Fibroblast of mammary gland (primary cell): Measurements from ENCODE around the gene ZNF280B.
A peak's percentile ranks its signal among the peaks of the same experiment; 100 is the strongest.
"Not testable (repeated sequence)": the region's sequence is repeated elsewhere in the genome, so short reads cannot be mapped to it uniquely, and the experiment has no call there.

Experiments used
- DNase-seq: peaks from one replicate; pipeline ENCODE4 v3.0.0-alpha.2; 2010; ENCODE audit warnings: low read depth
- H3K4me3 ChIP-seq: 2 replicates; pipeline ENCODE4 v1.5.1; 2011; ENCODE audit warnings: low read depth, mild to moderate bottlenecking, low read length, moderate library complexity; ENCODE audit not compliant: control insufficient read depth
- TF ChIP-seq, protein P1 (sequence below): conservative IDR thresholded peaks from 2 replicates; pipeline ENCODE4 v1.5.1; 2011; ENCODE audit warnings: low read depth, low read length, inconsistent platforms; ENCODE audit not compliant: control insufficient read depth, insufficient read depth

ZNF280B gene

GRCh38 chr22:22450343-22450839 lies 58.2 kb downstream of the ZNF280B start:
- no peak overlapping the region for H3K4me3 ChIP-seq
- peak; percentile 8 for DNase-seq
- TF ChIP-seq, protein P1, sequence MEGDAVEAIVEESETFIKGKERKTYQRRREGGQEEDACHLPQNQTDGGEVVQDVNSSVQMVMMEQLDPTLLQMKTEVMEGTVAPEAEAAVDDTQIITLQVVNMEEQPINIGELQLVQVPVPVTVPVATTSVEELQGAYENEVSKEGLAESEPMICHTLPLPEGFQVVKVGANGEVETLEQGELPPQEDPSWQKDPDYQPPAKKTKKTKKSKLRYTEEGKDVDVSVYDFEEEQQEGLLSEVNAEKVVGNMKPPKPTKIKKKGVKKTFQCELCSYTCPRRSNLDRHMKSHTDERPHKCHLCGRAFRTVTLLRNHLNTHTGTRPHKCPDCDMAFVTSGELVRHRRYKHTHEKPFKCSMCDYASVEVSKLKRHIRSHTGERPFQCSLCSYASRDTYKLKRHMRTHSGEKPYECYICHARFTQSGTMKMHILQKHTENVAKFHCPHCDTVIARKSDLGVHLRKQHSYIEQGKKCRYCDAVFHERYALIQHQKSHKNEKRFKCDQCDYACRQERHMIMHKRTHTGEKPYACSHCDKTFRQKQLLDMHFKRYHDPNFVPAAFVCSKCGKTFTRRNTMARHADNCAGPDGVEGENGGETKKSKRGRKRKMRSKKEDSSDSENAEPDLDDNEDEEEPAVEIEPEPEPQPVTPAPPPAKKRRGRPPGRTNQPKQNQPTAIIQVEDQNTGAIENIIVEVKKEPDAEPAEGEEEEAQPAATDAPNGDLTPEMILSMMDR: no peak

GRCh38 chr22:22449819-22450218 lies 58.7 kb downstream of the ZNF280B start:
- no peak for DNase-seq
- no peak overlapping the region for H3K4me3 ChIP-seq
- TF ChIP-seq, protein P1: no peak

DNA sequence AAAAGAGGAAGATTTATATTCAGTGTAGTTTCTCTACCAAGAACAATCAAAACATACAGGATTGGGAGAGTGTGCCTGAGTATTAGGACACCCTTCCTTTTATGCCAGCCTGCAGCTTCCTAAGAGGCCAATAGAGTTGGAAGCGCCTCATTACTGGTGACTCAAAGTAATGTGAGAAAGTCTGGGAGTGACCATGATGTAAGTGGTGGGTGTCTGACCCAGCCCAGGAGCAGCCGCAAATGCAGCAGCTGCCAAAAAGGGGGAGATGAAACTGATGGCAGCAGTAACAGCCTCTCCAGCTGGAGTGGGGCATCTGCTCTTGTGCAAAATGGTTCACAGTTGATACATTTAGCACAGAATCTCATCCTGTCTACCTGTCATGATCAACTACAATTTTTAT lies 62.0 kb downstream of the ZNF280B start:
- DNase-seq: peak; percentile 36
- H3K4me3 ChIP-seq: no peak overlapping the region
- TF ChIP-seq, protein P1: no peak

GRCh38 chr22:22444007-22444589 lies 64.4 kb downstream of the ZNF280B start:
- DNase-seq, H3K4me3 ChIP-seq: not testable (repeated sequence)

GRCh38 chr22:22442928-22443709 lies 65.4 kb downstream of the ZNF280B start:
- no peak for DNase-seq
- H3K4me3 ChIP-seq: no peak overlapping the region
- TF ChIP-seq, protein P1: no peak

DNA sequence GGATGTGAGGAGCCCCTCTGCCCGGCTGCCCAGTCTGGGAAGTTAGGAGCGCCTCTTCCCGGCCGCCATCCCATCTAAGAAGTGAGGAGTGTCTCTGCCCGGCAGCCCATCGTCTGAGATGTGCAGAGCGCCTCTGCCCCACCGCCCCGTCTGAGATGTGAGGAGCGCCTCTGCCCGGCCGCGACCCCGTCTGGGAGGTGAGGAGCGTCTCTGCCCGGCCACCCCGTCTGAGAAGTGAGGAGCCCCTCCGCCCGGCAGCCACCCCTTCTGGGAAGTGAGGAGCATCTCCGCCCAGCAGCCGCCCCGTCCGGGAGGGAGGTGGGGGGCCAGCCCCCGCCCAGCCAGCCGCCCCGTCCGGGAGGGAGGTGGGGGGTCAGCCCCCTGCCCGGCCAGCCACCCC lies 66.9 kb downstream of the ZNF280B start:
- H3K4me3 ChIP-seq, DNase-seq: not testable (repeated sequence)

GRCh38 chr22:22440188-22440587 lies 68.4 kb downstream of the ZNF280B start:
- H3K4me3 ChIP-seq: no peak overlapping the region
- TF ChIP-seq, protein P1: no peak
- DNase-seq: no peak
